HepG2 (cell line): ENCODE results near the gene H6PD. TPM values are rescaled to one million over a fixed set of nuclear protein-coding genes. Genes with fewer than 3 reads are reported as not detected.

Experiments used
- ARNT2 ChIP-seq: sonication (generic); formaldehyde crosslinking; IDR thresholded peaks from 2 replicates; pipeline ENCODE4 v1.8.0; 2022; ENCODE audit warnings: mild to moderate bottlenecking, low read depth, missing genetic modification reagents, moderate library complexity
- DNMT1 ChIP-seq: sonication (generic); formaldehyde crosslinking; IDR thresholded peaks from 2 replicates; pipeline ENCODE4 v1.5.1; 2020; ENCODE audit warnings: mild to moderate bottlenecking, missing genetic modification reagents
- FIP1L1 ChIP-seq: fragments of 200-400 bp; formaldehyde crosslinking; IDR thresholded peaks from 2 replicates; pipeline ENCODE4 v1.6.1; 2018; ENCODE audit warnings: low read depth, mild to moderate bottlenecking, low read length, moderate library complexity, borderline replicate concordance; ENCODE audit not compliant: insufficient read depth
- FOSL2 ChIP-seq: sonication (generic); formaldehyde crosslinking; IDR thresholded peaks from 2 replicates; pipeline ENCODE4 v1.4.0; 2020; ENCODE audit warnings: missing genetic modification reagents
- FOXK1 ChIP-seq: sonication (generic); formaldehyde crosslinking; IDR thresholded peaks from 2 replicates; pipeline ENCODE4 v1.4.0; 2020; ENCODE audit warnings: low read depth, missing genetic modification reagents, borderline replicate concordance
- KLF6 ChIP-seq: IDR thresholded peaks from 2 replicates; pipeline ENCODE4 v1.8.0; 2016; ENCODE audit warnings: missing biosample characterization, missing genetic modification reagents
- RAD21 ChIP-seq: fragments of 450-650 bp; formaldehyde crosslinking; IDR thresholded peaks from 2 replicates; pipeline ENCODE4 v1.5.0; 2020; ENCODE audit warnings: mild to moderate bottlenecking
- RFX3 ChIP-seq: IDR thresholded peaks from 2 replicates; pipeline ENCODE4 v1.6.1; 2016; ENCODE audit warnings: missing biosample characterization, missing genetic modification reagents
- TMF1 ChIP-seq: sonication (generic); formaldehyde crosslinking; IDR thresholded peaks from 2 replicates; pipeline ENCODE4 v1.8.1; 2022; ENCODE audit warnings: low read depth, missing genetic modification reagents
- YEATS4 ChIP-seq: sonication (generic); formaldehyde crosslinking; IDR thresholded peaks from 2 replicates; pipeline ENCODE4 v1.4.0; 2020; ENCODE audit warnings: missing genetic modification reagents, borderline replicate concordance
- ZFP90 ChIP-seq: sonication (generic); formaldehyde crosslinking; IDR thresholded peaks from 2 replicates; pipeline ENCODE4 v1.8.0; 2022; ENCODE audit warnings: missing genetic modification reagents, mild to moderate bottlenecking, inconsistent platforms, borderline replicate concordance
- ZNF335 ChIP-seq: sonication (generic); formaldehyde crosslinking; IDR thresholded peaks from 2 replicates; pipeline ENCODE4 v1.4.0; 2020; ENCODE audit warnings: missing genetic modification reagents
- ZNF556 ChIP-seq: sonication (generic); formaldehyde crosslinking; IDR thresholded peaks from 2 replicates; pipeline ENCODE4 v1.4.0; 2020; ENCODE audit warnings: mild to moderate bottlenecking, missing genetic modification reagents, borderline replicate concordance
- ZNF644 ChIP-seq: IDR thresholded peaks from 2 replicates; pipeline ENCODE4 v1.6.1; 2016; ENCODE audit warnings: low read depth
- polyA plus RNA-seq, 8 experiments: library from polyadenylated mRNA; depleted of rRNA in 3 of 8; stranded (reverse) in 7 of 8; unstranded in 1 of 8; fragments of >200 nt; fragmentation: Illumina TruSeq in 4 of 8; extraction: Trizol in 4 of 8; gene quantifications; 2 replicates each; pipeline versions ENCODE4 v1.2.1 to v1.2.3, GENCODE V29; 2011 to 2016; ENCODE audit warnings: low read depth in 4 of 8, missing spikeins in 1 of 8, mixed read lengths in 1 of 8; ENCODE audit not compliant: insufficient read depth in 1 of 8
- total RNA-seq, 5 experiments: library from RNA; depleted of rRNA; stranded (reverse); fragments of >200 nt; fragmentation: Illumina TruSeq; extraction: Trizol; gene quantifications; 2 replicates each; pipeline ENCODE4 v1.2.3, GENCODE V29; 2016; ENCODE audit warnings: low read depth in 1 of 5
- TF ChIP-seq, protein P1 (sequence below): IDR thresholded peaks from 2 replicates; pipeline ENCODE4 v1.6.1; 2016; ENCODE audit warnings: missing compliant biosample characterization, missing genetic modification reagents, borderline replicate concordance
- TF ChIP-seq, protein P2 (sequence below): IDR thresholded peaks from 2 replicates; pipeline ENCODE4 v1.6.1; 2016; ENCODE audit warnings: control low read depth
- TF ChIP-seq, protein P3 (sequence below): sonication (generic); formaldehyde crosslinking; IDR thresholded peaks from 2 replicates; pipeline ENCODE4 v1.5.0; 2020; ENCODE audit warnings: mild to moderate bottlenecking, missing genetic modification reagents
- TF ChIP-seq, protein P4 (sequence below): sonication (generic); formaldehyde crosslinking; IDR thresholded peaks from 2 replicates; pipeline ENCODE4 v1.8.0; 2023; ENCODE audit warnings: mild to moderate bottlenecking, missing genetic modification reagents
- TF ChIP-seq, protein P5 (sequence below): sonication (generic); formaldehyde crosslinking; IDR thresholded peaks from 2 replicates; pipeline ENCODE4 v1.4.0; 2020; ENCODE audit warnings: missing genetic modification reagents
- TF ChIP-seq, protein P6 (sequence below): sonication (generic); formaldehyde crosslinking; IDR thresholded peaks from 2 replicates; pipeline ENCODE4 v1.5.0; 2020; ENCODE audit warnings: mild to moderate bottlenecking, missing genetic modification reagents, moderate library complexity

H6PD gene
- total and polyA plus RNA-seq, 2 of the 13 experiments (the other 11 are each of a cell fraction or from before 2014, with no cell fraction given), result 9.3 to 14.1 TPM

DNA sequence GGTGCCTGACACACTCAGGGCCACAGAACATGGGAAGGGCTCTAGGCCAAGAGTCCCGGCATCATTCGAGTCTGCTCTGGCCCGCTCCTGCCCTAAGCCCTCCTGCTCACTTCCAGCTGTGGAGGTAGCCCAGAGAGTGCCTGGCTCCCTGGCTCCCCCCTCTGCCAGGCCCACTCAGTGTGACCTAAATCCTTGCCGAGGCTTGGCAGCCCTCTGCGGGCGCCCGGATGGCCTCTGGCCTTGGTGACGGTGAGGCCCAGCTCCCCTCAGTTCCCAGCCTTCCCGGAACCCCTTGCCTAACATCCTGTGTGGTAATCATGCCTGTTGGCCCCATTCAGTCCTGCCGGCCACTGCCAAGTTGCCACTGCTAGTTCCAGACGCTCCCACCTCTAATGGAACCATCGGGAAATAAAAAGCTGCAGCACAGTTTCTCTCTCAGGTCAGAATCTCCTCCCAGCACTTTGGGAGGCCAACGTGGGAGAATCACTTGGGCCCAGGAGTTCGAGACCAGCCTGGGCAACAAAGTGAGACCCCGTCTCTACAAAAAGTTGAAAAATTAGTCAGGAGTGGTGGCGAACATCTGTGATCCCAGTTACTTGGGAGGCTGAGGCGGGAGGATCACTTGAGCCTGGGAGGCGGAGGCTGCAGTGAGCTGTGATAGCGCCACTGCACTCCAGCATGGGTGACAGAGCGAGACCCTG lies 1.2 kb upstream of the H6PD start (continued):
- TF ChIP-seq FOXK1 (peak; percentile 85; the same call in 1 of the 2 replicates), ZNF644 (CRISPR knock-in tag) (peak; percentile 93), ZNF335 (CRISPR knock-in tag) (0 out of 2 replicates have a peak, but pooled peaks have one; percentile 36), KLF6 (CRISPR knock-in tag) (peak; percentile 94), ZFP90 (CRISPR knock-in tag) (no peak), FIP1L1 (no peak), ZNF556 (CRISPR knock-in tag) (0 out of 2 replicates have a peak, but pooled peaks have one; percentile 49), YEATS4 (CRISPR knock-in tag) (peak; percentile 54; the same call in 1 of the 2 replicates), DNMT1 (no peak), FOSL2 (CRISPR knock-in tag) (peak; percentile 88), ARNT2 (CRISPR knock-in tag) (peak; percentile 91), TMF1 (CRISPR knock-in tag) (0 out of 2 replicates have a peak, but pooled peaks have one; percentile 40), RFX3 (CRISPR knock-in tag) (0 out of 2 replicates have a peak, but pooled peaks have one; percentile 35), RAD21 (peak; percentile 71; the same call in 1 of the 2 replicates)
- TF ChIP-seq, protein P1, sequence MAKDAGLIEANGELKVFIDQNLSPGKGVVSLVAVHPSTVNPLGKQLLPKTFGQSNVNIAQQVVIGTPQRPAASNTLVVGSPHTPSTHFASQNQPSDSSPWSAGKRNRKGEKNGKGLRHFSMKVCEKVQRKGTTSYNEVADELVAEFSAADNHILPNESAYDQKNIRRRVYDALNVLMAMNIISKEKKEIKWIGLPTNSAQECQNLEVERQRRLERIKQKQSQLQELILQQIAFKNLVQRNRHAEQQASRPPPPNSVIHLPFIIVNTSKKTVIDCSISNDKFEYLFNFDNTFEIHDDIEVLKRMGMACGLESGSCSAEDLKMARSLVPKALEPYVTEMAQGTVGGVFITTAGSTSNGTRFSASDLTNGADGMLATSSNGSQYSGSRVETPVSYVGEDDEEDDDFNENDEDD (CRISPR knock-in tag), result peak; percentile 72; the same call in 1 of the 2 replicates
- TF ChIP-seq, protein P2, sequence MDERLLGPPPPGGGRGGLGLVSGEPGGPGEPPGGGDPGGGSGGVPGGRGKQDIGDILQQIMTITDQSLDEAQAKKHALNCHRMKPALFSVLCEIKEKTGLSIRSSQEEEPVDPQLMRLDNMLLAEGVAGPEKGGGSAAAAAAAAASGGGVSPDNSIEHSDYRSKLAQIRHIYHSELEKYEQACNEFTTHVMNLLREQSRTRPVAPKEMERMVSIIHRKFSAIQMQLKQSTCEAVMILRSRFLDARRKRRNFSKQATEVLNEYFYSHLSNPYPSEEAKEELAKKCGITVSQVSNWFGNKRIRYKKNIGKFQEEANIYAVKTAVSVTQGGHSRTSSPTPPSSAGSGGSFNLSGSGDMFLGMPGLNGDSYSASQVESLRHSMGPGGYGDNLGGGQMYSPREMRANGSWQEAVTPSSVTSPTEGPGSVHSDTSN (CRISPR knock-in tag), result no peak
- TF ChIP-seq, protein P3, sequence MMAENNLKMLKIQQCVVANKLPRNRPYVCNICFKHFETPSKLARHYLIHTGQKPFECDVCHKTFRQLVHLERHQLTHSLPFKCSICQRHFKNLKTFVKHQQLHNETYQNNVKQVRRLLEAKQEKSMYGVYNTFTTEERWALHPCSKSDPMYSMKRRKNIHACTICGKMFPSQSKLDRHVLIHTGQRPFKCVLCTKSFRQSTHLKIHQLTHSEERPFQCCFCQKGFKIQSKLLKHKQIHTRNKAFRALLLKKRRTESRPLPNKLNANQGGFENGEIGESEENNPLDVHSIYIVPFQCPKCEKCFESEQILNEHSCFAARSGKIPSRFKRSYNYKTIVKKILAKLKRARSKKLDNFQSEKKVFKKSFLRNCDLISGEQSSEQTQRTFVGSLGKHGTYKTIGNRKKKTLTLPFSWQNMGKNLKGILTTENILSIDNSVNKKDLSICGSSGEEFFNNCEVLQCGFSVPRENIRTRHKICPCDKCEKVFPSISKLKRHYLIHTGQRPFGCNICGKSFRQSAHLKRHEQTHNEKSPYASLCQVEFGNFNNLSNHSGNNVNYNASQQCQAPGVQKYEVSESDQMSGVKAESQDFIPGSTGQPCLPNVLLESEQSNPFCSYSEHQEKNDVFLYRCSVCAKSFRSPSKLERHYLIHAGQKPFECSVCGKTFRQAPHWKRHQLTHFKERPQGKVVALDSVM (CRISPR knock-in tag), result peak; percentile 94
- TF ChIP-seq, protein P4, sequence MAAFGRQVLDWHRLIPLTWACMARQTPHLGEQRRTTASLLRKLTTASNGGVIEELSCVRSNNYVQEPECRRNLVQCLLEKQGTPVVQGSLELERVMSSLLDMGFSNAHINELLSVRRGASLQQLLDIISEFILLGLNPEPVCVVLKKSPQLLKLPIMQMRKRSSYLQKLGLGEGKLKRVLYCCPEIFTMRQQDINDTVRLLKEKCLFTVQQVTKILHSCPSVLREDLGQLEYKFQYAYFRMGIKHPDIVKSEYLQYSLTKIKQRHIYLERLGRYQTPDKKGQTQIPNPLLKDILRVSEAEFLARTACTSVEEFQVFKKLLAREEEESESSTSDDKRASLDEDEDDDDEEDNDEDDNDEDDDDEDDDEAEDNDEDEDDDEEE, result peak; percentile 70; the same call in 1 of the 2 replicates
- TF ChIP-seq, protein P5, sequence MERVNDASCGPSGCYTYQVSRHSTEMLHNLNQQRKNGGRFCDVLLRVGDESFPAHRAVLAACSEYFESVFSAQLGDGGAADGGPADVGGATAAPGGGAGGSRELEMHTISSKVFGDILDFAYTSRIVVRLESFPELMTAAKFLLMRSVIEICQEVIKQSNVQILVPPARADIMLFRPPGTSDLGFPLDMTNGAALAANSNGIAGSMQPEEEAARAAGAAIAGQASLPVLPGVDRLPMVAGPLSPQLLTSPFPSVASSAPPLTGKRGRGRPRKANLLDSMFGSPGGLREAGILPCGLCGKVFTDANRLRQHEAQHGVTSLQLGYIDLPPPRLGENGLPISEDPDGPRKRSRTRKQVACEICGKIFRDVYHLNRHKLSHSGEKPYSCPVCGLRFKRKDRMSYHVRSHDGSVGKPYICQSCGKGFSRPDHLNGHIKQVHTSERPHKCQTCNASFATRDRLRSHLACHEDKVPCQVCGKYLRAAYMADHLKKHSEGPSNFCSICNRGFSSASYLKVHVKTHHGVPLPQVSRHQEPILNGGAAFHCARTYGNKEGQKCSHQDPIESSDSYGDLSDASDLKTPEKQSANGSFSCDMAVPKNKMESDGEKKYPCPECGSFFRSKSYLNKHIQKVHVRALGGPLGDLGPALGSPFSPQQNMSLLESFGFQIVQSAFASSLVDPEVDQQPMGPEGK (CRISPR knock-in tag), result peak; percentile 90
- TF ChIP-seq, protein P6, sequence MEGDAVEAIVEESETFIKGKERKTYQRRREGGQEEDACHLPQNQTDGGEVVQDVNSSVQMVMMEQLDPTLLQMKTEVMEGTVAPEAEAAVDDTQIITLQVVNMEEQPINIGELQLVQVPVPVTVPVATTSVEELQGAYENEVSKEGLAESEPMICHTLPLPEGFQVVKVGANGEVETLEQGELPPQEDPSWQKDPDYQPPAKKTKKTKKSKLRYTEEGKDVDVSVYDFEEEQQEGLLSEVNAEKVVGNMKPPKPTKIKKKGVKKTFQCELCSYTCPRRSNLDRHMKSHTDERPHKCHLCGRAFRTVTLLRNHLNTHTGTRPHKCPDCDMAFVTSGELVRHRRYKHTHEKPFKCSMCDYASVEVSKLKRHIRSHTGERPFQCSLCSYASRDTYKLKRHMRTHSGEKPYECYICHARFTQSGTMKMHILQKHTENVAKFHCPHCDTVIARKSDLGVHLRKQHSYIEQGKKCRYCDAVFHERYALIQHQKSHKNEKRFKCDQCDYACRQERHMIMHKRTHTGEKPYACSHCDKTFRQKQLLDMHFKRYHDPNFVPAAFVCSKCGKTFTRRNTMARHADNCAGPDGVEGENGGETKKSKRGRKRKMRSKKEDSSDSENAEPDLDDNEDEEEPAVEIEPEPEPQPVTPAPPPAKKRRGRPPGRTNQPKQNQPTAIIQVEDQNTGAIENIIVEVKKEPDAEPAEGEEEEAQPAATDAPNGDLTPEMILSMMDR (CRISPR knock-in tag), result peak; percentile 82
